HepG2 (cell line): ENCODE data around the gene DAD1. TPM values are rescaled to one million over a fixed set of nuclear protein-coding genes. Genes with fewer than 3 reads are reported as not detected.

ENCODE experiments used
- BRCA1 ChIP-seq: sonication (generic); formaldehyde crosslinking; IDR thresholded peaks from 2 replicates; pipeline ENCODE4 v1.4.0; 2020; ENCODE audit warnings: missing genetic modification reagents
- BRD4 ChIP-seq: sonication (generic); formaldehyde crosslinking; IDR thresholded peaks from 2 replicates; pipeline ENCODE4 v1.4.0; 2020; ENCODE audit warnings: missing genetic modification reagents
- DMAP1 ChIP-seq: IDR thresholded peaks from 2 replicates; pipeline ENCODE4 v1.6.1; 2016
- DNMT1 ChIP-seq: sonication (generic); formaldehyde crosslinking; IDR thresholded peaks from 2 replicates; pipeline ENCODE4 v1.5.1; 2020; ENCODE audit warnings: mild to moderate bottlenecking, missing genetic modification reagents
- ETS1 ChIP-seq: sonication (generic); formaldehyde crosslinking; IDR thresholded peaks from 2 replicates; pipeline ENCODE4 v1.4.0; 2020; ENCODE audit warnings: missing genetic modification reagents
- FOXK1 ChIP-seq: sonication (generic); formaldehyde crosslinking; IDR thresholded peaks from 2 replicates; pipeline ENCODE4 v1.4.0; 2020; ENCODE audit warnings: low read depth, missing genetic modification reagents, borderline replicate concordance
- GABPA ChIP-seq, 2 experiments: IDR thresholded peaks; 2 replicates each; pipeline ENCODE4 v1.6.1; 2011 to 2016; ENCODE audit warnings: low read depth in 2 of 2, low read length in 1 of 2, missing biosample characterization in 1 of 2, missing genetic modification characterization in 1 of 2
- JUNB ChIP-seq: sonication (generic); formaldehyde crosslinking; IDR thresholded peaks from 2 replicates; pipeline ENCODE4 v1.8.0; 2022; ENCODE audit warnings: missing genetic modification reagents, mild to moderate bottlenecking, borderline replicate concordance
- JUND ChIP-seq: sonication (generic); formaldehyde crosslinking; IDR thresholded peaks from 2 replicates; pipeline ENCODE4 v1.8.0; 2022; ENCODE audit warnings: mild to moderate bottlenecking, missing genetic modification reagents
- MBNL3 ChIP-seq: fragments of 250-450 bp; sonication (Bioruptor Pico); conservative IDR thresholded peaks from 2 replicates; pipeline ENCODE4 v1.8.0; 2022; ENCODE audit warnings: mild to moderate bottlenecking, inconsistent platforms
- MLLT10 ChIP-seq: sonication (generic); formaldehyde crosslinking; IDR thresholded peaks from 2 replicates; pipeline ENCODE4 v1.4.0; 2020; ENCODE audit warnings: missing genetic modification reagents
- MNT ChIP-seq: fragments of 450-650 bp; IDR thresholded peaks from 2 replicates; pipeline ENCODE4 v1.6.1; 2016
- MXD1 ChIP-seq: sonication (generic); formaldehyde crosslinking; IDR thresholded peaks from 2 replicates; pipeline ENCODE4 v1.4.0; 2020; ENCODE audit warnings: mild to moderate bottlenecking, missing genetic modification reagents
- NCOA5 ChIP-seq: sonication (generic); formaldehyde crosslinking; IDR thresholded peaks from 2 replicates; pipeline ENCODE4 v1.4.0; 2020; ENCODE audit warnings: missing genetic modification reagents
- PAX8 ChIP-seq: sonication (generic); formaldehyde crosslinking; IDR thresholded peaks from 2 replicates; pipeline ENCODE4 v1.8.0; 2022; ENCODE audit warnings: mild to moderate bottlenecking, missing genetic modification reagents, borderline replicate concordance
- SRF ChIP-seq: IDR thresholded peaks from 2 replicates; pipeline ENCODE4 v1.6.1; 2011; ENCODE audit warnings: mild to moderate bottlenecking, low read depth, low read length, moderate library complexity
- U2AF1 ChIP-seq: fragments of 200-400 bp; formaldehyde crosslinking; optimal IDR thresholded peaks from 2 replicates; pipeline ENCODE3; 2017; ENCODE audit warnings: mild to moderate bottlenecking, low read depth, low read length
- ZFP36L2 ChIP-seq: sonication (generic); formaldehyde crosslinking; IDR thresholded peaks from 2 replicates; pipeline ENCODE4 v1.4.0; 2020; ENCODE audit warnings: missing genetic modification reagents
- ZKSCAN8 ChIP-seq: IDR thresholded peaks from 2 replicates; pipeline ENCODE4 v1.6.1; 2016; ENCODE audit warnings: borderline replicate concordance, missing genetic modification reagents, missing compliant biosample characterization
- ZNF335 ChIP-seq: sonication (generic); formaldehyde crosslinking; IDR thresholded peaks from 2 replicates; pipeline ENCODE4 v1.4.0; 2020; ENCODE audit warnings: missing genetic modification reagents
- ZNF503 ChIP-seq: sonication (generic); formaldehyde crosslinking; IDR thresholded peaks from 2 replicates; pipeline ENCODE4 v1.4.0; 2020; ENCODE audit warnings: missing genetic modification reagents
- ZNF7 ChIP-seq: IDR thresholded peaks from 2 replicates; pipeline ENCODE4 v1.6.1; 2016; ENCODE audit warnings: missing biosample characterization, missing genetic modification reagents
- ZNF747 ChIP-seq: sonication (generic); formaldehyde crosslinking; IDR thresholded peaks from 2 replicates; pipeline ENCODE4 v1.8.1; 2023; ENCODE audit warnings: missing genetic modification reagents, mild to moderate bottlenecking, borderline replicate concordance
- ZNF75D ChIP-seq: sonication (generic); formaldehyde crosslinking; IDR thresholded peaks from 2 replicates; pipeline ENCODE4 v1.8.1; 2023; ENCODE audit warnings: missing genetic modification reagents, mild to moderate bottlenecking, borderline replicate concordance
- ZNF816 ChIP-seq: sonication (generic); formaldehyde crosslinking; IDR thresholded peaks from 2 replicates; pipeline ENCODE4 v1.8.0; 2022; ENCODE audit warnings: missing genetic modification reagents, mild to moderate bottlenecking, borderline replicate concordance
- polyA plus RNA-seq, 8 experiments: library from polyadenylated mRNA; depleted of rRNA in 3 of 8; stranded (reverse) in 7 of 8; unstranded in 1 of 8; fragments of >200 nt; fragmentation: Illumina TruSeq in 4 of 8; extraction: Trizol in 4 of 8; gene quantifications; 2 replicates each; pipeline versions ENCODE4 v1.2.1 to v1.2.3, GENCODE V29; 2011 to 2016; ENCODE audit warnings: low read depth in 4 of 8, missing spikeins in 1 of 8, mixed read lengths in 1 of 8; ENCODE audit not compliant: insufficient read depth in 1 of 8
- total RNA-seq, 5 experiments: library from RNA; depleted of rRNA; stranded (reverse); fragments of >200 nt; fragmentation: Illumina TruSeq; extraction: Trizol; gene quantifications; 2 replicates each; pipeline ENCODE4 v1.2.3, GENCODE V29; 2016; ENCODE audit warnings: low read depth in 1 of 5

Gene DAD1
- total and polyA plus RNA-seq, 2 of the 13 experiments (the other 11 are each of a cell fraction or from before 2014, with no cell fraction given) = 558 to 626 TPM

- 0 out of 2 replicates have a peak, but pooled peaks have one; percentile 16 for TF ChIP-seq ZNF503
- TF ChIP-seq ETS1 = no peak
- no peak for TF ChIP-seq MNT
- TF ChIP-seq ZFP36L2 = no peak
- peak; percentile 46; the same call in 1 of the 2 replicates for TF ChIP-seq BRD4
- TF ChIP-seq MBNL3 = no peak
- TF ChIP-seq ZNF7 (CRISPR knock-in tag) = 0 out of 2 replicates have a peak, but pooled peaks have one; percentile 22
- no peak for TF ChIP-seq JUNB (CRISPR knock-in tag)
- peak; percentile 87 for TF ChIP-seq DMAP1 (CRISPR knock-in tag)
- peak; percentile 99 for TF ChIP-seq FOXK1 (CRISPR knock-in tag)
- TF ChIP-seq MLLT10 = no peak
- no peak for TF ChIP-seq NCOA5
- peak; percentile 78 for TF ChIP-seq MXD1 (CRISPR knock-in tag)
- peak; percentile 38 for TF ChIP-seq U2AF1
- 0 out of 2 replicates have a peak, but pooled peaks have one; percentile 29 for TF ChIP-seq ZNF747 (CRISPR knock-in tag)
- TF ChIP-seq JUND (CRISPR knock-in tag) = peak; percentile 74; the same call in 1 of the 2 replicates
- 0 out of 2 replicates have a peak, but pooled peaks have one; percentile 23 for TF ChIP-seq SRF
- no peak for TF ChIP-seq GABPA (IDR thresholded peaks at IDR 0.05; ENCODE audit: low read depth, low read length)
- TF ChIP-seq GABPA (CRISPR knock-in tag; IDR thresholded peaks at IDR 0.05; ENCODE audit: low read depth) = no peak
- TF ChIP-seq ZNF75D (CRISPR knock-in tag) = no peak
- TF ChIP-seq BRCA1 = no peak; the same call in 1 of the 2 replicates
- TF ChIP-seq ZNF335 (CRISPR knock-in tag) = peak; percentile 47; the same call in 1 of the 2 replicates
- no peak; the same call in 1 of the 2 replicates for TF ChIP-seq ZNF816 (CRISPR knock-in tag)
- peak; percentile 93; the same call in 1 of the 2 replicates for TF ChIP-seq DNMT1
- TF ChIP-seq PAX8 (CRISPR knock-in tag) = peak; percentile 82; the same call in 1 of the 2 replicates
- no peak; the same call in 1 of the 2 replicates for TF ChIP-seq ZKSCAN8 (CRISPR knock-in tag)
Measured at GRCh38 chr14:22598099-22598895, 9.3 kb upstream of the DAD1 start, which contains the start of gene ABHD4 (continued).
